K562 (cell line): ENCODE results near the gene TAC3.

Source experiments
- CTCF ChIP-seq, 3 experiments: IDR thresholded peaks in 2 of 3; conservative IDR thresholded peaks in 1 of 3; 2 replicates each; pipeline ENCODE4 v1.5.1; 2011 to 2012; ENCODE audit warnings: low read length in 3 of 3, mild to moderate bottlenecking in 3 of 3, control low read depth in 2 of 3, improper control_type of control experiment in 1 of 3, inconsistent platforms in 1 of 3, low read depth in 1 of 3, mixed read lengths in 1 of 3, moderate library complexity in 1 of 3; ENCODE audit not compliant: insufficient read depth in 2 of 3
- HMGXB4 ChIP-seq: sonication (generic); formaldehyde crosslinking; IDR thresholded peaks from 2 replicates; pipeline ENCODE4 v1.8.1; 2023; ENCODE audit warnings: mild to moderate bottlenecking, missing genetic modification reagents

GRCh38 chr12:57046086-57046791, 29.9 kb upstream of the TAC3 start:
- TF ChIP-seq CTCF (IDR thresholded peaks at IDR 0.05 in 2 of 3, conservative IDR thresholded peaks at IDR 0.05 in 1 of 3; ENCODE audit: insufficient read depth in 2 of 3, low read depth in 1 of 3, low read length in 3 of 3): no peak
- no peak for TF ChIP-seq HMGXB4
